AG04449 (cell line): Measurements from ENCODE around the gene WDR44.

Experiments used
- CTCF ChIA-PET: fragments of 350-600 bp; formaldehyde crosslinking; extraction: SDS; loops from one replicate; lab custom pipeline; 2021; ENCODE audit warnings: antibody characterized with exemption; lab: Yijun Ruan, JAX
- POLR2A ChIA-PET: fragments of 400-600, 350-600 bp; formaldehyde crosslinking; extraction: SDS; loops from one replicate; lab custom pipeline; 2020; ENCODE audit warnings: antibody characterized with exemption, inconsistent platforms; lab: Yijun Ruan, JAX
- DNase-seq: peaks from one replicate; pipeline ENCODE4 v3.0.0-alpha.2; 2010; ENCODE audit warnings: low read depth, low spot score
- H3K4me3 ChIP-seq: 2 replicates; pipeline ENCODE4 v1.5.1; 2011; ENCODE audit warnings: low read depth, mild to moderate bottlenecking, control low read depth, low read length
- TF ChIP-seq, protein P1 (sequence below): IDR thresholded peaks from one replicate; pipeline ENCODE4 v1.5.1; 2011; ENCODE audit warnings: mild to moderate bottlenecking, moderate library complexity, low read length, control low read depth, inconsistent platforms; ENCODE audit not compliant: insufficient read depth; ENCODE audit errors: missing control alignments

Gene WDR44

DNA sequence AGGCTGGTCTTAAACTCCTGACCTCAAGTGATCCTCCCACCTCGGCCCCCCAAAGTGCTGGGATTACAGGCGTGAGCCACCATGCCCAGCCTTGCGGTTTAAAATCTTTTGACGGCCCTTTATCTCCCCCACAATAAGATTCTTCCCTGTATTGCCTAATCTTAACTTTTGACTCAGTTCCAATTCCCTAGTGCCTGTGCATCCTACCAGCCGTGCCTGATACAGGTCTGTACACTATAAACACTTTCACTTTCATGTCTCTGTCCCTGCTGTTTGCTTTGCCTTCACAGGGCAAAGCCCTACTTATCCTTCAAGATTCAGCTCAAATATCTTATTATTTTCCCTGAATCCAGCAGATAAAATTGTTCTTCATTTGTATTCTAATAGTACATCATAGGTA is 74.6 kb downstream of the WDR44 start:
- CTCF ChIA-PET, result no interaction called here
- no peak for DNase-seq
- TF ChIP-seq, protein P1, sequence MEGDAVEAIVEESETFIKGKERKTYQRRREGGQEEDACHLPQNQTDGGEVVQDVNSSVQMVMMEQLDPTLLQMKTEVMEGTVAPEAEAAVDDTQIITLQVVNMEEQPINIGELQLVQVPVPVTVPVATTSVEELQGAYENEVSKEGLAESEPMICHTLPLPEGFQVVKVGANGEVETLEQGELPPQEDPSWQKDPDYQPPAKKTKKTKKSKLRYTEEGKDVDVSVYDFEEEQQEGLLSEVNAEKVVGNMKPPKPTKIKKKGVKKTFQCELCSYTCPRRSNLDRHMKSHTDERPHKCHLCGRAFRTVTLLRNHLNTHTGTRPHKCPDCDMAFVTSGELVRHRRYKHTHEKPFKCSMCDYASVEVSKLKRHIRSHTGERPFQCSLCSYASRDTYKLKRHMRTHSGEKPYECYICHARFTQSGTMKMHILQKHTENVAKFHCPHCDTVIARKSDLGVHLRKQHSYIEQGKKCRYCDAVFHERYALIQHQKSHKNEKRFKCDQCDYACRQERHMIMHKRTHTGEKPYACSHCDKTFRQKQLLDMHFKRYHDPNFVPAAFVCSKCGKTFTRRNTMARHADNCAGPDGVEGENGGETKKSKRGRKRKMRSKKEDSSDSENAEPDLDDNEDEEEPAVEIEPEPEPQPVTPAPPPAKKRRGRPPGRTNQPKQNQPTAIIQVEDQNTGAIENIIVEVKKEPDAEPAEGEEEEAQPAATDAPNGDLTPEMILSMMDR, result no peak
- H3K4me3 ChIP-seq, result no peak overlapping the region
- POLR2A ChIA-PET, result no interaction called here

DNA sequence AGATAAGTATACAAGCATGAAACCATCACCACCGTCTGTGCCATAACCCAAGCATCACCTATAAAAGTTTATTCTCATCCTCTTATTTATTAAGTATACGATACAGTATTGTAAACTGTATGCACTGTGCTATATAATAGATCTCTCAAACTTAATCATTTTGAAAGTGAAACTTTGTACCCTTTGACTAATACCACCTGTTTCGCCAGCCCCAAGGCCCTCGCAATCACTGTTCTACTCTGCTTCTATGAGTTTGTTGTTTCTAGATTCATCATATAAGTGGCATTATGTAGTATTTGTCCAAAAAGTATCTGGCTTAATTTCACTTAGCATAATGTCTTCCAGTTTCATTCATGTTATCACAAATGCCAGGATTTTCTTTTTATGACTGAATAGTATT is 77.7 kb downstream of the WDR44 start:
- H3K4me3 ChIP-seq, result no peak overlapping the region
- no peak for DNase-seq
- CTCF ChIA-PET, result no interaction called here
- POLR2A ChIA-PET, result no interaction called here
- TF ChIP-seq, protein P1, result no peak

DNA sequence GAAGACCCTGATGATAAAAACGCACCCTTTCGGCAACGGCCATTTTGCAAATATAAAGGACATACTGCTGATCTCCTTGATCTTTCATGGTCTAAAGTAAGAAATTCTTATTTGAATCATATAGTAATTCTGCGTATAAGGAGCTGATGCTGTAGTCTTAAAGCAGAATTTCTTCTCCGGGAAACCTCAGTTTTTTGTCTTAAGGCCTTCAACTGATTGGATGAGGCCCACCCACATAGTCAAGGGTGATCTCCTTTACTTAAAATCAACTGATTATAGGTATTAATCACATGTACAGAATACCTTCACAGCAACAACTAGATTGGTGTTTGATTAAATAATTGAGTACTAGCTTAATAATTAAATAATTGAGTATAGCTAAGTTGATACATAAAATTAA is 86.9 kb downstream of the WDR44 start:
- TF ChIP-seq, protein P1, result no peak
- CTCF ChIA-PET, result no interaction called here
- POLR2A ChIA-PET, result no interaction called here
- DNase-seq, result no peak
- H3K4me3 ChIP-seq, result no peak overlapping the region

DNA sequence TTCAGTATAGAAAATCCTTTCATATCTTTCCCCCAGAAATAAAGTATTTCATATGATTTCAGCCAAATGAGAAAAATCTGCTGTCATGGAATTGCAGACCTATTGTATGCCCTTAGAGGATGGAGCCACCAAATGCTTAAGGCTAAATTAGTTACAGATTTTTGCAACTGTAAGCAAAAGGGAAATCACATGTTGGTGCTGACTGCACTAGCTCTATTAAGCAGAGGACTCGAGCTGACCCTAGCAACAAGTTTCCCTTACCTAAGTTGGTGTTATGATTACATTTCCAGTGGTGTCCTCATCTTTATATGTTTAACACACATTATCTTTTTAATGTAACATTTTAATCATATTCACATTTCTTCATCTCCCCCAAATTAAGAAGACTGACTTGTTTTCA is 91.4 kb downstream of the WDR44 start:
- ChIA-PET POLR2A (no interaction called here), CTCF (no interaction called here)
- no peak for DNase-seq
- TF ChIP-seq, protein P1, result no peak
- H3K4me3 ChIP-seq, result no peak overlapping the region

DNA sequence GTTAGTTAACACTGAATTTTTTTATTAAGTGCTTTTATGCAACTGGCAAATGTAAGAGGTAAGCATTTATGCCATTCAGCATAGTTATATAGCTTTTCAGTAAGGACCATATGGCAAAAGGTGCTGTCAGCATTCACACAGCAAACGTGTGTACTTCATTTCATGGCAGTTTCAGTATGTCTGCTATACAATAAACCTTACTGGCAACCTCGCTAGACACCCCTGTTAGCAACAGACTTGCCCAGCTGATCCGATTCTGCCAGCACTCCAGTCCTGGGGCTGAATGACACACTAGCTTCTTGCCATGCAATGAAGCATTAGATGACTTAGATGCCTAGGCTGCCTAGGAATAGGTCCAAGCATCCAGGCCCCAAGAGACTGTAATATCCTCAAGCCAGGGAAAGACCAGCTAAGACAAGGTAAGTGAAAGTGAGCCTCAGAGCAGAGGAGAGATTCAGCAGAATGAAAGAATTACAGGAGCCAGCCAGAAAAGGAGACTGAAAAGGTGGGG is 102.4 kb downstream of the WDR44 start:
- no peak overlapping the region for H3K4me3 ChIP-seq
- ChIA-PET CTCF (interaction anchor here (1.3 kb wide), 1 partner anchor 154 kb away, joined by 4 read pairs; no protein-coding TSS in a partner anchor), POLR2A (no interaction called here)
- DNase-seq, result peak; percentile 1
- TF ChIP-seq, protein P1, result no peak

DNA sequence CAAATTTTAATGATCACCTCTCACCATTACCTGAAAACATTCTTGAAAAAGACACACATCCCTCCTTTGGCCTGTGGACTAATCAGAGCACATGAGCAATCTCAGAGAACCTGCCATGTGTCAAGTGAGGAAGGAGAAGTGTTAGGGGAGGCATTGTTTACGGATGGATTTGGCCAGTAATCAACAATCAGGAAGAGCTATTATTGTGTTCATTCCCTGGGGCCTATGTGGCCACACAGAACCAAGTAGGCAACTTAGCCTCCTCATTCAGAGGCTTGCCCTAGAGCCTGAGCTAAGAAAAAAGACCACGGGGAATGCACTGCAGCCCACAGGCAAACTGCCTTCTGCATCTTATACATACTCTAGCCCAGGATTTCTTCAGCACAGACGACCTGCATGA is 109.1 kb downstream of the WDR44 start:
- ChIA-PET CTCF (interaction anchor here (1.0 kb wide), 1 partner anchor 147 kb away, joined by 5 read pairs; no protein-coding TSS in a partner anchor), POLR2A (no interaction called here)
- no peak overlapping the region for H3K4me3 ChIP-seq
- TF ChIP-seq, protein P1, result no peak
- no peak for DNase-seq
